NCI-H345 treated with DMSO at 0.1 percent for 48 hours (cell line): ENCODE data around the gene CEBPA.

Source experiments
- DNase-seq: peaks from one replicate; lab custom pipeline; 2025; ENCODE audit not compliant: unreplicated experiment; lab: John Stamatoyannopoulos, UW

The CEBPA gene

DNA sequence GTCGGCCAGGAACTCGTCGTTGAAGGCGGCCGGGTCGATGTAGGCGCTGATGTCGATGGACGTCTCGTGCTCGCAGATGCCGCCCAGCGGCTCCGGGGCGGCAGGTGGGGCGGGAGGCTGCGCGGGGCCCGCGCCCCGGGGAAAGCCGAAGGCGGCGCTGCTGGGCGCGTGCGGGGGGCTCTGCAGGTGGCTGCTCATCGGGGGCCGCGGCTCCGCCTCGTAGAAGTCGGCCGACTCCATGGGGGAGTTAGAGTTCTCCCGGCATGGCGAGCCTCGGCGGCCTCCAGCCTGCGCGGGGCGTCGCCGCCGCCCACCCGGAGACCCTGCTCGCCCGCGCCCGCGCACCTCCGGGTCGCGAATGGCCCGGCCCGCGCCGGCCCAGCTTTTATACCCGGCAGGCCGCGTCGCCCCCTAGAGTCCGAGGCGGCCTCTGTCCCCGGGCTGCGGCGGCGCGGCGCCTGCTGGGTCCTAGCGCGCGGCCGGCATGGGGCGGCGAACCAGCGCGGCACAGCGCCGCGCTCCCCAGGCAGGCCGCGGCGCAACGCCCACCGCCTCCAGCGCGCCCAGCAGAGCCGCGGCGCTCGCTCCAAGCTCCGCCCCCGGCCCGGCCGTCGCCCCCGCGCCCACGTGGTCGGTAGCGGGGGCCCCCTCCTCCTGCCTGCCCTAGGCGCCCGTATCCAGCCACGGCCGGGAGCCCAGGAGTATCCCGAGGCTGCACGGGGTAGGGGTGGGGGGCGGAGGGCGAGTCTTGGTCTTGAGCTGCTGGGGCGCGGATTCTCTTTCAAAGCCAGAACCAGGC is at the start of gene CEBPA:
Gene CEBPA (minus strand): TSS at position 360 of the 799 bp plus-strand sequence. CDS start 120 bp downstream, at position 240.
- peak; percentile 77 for DNase-seq

DNA sequence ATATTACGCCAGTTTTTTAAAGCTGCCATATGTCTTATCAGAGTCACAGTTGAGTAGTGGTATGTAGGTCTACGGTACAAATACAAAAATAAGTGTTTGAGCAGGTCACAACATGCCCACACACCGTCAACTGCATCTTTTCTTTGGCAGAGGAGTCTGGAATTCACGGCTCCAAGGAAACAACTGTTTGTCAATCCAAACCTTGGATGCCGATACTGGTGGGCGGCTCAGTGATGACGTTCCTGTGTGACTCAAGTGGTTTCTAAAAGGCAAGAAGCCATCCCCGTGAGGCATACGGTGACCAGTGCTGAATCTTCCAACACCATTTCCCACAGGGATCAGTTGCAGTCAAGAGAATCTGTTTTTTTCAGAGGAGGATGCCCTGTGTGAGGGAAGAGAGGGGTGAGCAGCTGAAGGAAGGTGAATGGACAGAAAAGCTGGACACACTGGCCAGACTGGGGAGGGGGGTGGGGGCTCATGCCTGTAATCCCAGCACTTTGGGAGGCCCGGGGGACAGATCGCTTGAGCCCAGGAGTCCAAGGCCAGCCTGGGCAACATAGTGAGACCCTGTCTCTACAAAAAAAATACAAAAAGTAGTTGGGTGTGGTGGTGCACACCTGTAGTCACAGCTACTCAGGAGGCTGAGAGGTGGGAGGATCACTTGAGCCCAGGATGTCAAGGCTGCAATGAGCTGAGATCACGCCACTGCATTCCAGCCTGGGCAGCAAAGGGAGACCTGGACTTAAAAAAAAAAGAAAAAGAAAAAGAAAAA is 48.4 kb upstream of the CEBPA start:
- no peak for DNase-seq

GRCh38 chr19:33349319-33350289 is 47.3 kb upstream of the CEBPA start:
- no peak for DNase-seq

DNA sequence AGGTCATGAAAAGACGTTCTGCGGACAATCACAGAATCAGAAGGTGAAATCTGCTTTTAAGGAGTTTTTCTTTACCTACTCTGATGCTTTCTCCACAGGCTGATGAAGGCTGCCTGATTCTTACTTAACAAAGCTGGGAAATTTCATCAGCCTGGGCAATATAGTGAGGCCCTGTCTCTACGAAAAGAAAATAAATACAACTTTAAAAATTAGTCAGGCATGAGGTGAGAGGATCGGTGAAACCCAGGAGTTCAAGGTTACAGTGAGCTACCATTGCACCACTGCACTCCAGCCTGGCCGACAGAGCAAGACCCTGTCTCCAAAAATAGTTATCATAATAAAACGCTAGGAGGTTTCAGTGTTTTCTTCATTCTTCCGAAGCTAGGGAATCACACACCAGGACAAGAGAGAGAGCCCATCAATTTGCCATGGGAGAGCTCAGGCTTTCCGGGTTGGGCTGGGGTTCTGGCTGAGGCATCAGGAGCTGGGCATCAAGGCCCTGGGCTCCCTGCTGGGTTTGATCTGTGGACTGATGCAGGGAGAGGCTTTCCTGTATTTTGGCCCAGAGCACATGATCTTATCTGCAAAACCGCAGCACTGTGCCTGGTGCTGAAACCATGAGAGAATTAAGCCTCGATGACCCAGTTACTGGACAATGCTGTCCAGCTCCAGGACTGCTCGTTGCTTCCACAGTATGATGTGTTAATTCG is 46.1 kb upstream of the CEBPA start:
- DNase-seq = no peak

- no peak for DNase-seq
These were observed 45.0 kb upstream of the CEBPA start for GRCh38 chr19:33347300-33347699.

DNA sequence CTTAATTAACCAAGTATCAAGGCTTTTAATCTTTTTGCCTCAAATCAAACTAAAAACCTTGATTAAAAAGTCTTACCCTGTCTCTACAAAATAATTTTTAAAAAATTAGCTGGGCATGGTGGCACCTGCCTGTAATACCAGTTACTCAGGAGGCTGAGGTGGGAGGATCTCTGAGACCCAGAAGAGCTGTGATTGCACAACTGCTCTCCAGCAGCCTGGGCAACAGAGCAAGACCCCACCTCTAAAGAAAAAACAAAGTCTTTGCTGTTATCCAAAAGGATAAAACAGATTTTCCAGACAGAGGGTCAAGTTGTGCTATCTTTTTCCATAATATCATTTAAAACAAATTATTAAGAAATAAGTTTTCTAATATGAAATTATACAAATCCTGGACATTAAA is 44.3 kb upstream of the CEBPA start:
- no peak for DNase-seq

DNA sequence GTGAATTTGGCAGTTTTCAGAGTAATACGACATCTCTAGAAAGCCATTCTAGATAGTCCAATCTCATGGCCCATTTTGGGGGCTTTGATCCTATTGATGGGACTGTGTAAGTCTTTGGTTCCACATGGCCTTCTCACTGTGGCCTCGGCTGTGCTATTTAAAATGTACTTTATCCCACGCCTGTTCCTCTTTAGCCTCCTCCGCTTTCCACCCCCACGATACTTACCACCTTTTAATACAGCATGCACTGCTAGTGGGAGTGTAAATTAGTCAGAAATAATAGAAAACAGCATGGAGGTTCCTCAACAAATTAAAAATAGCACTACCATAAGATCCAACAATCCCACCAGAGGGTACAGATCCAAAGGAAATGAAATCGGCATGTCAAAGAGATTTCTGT is 42.8 kb upstream of the CEBPA start:
- no peak for DNase-seq

DNA sequence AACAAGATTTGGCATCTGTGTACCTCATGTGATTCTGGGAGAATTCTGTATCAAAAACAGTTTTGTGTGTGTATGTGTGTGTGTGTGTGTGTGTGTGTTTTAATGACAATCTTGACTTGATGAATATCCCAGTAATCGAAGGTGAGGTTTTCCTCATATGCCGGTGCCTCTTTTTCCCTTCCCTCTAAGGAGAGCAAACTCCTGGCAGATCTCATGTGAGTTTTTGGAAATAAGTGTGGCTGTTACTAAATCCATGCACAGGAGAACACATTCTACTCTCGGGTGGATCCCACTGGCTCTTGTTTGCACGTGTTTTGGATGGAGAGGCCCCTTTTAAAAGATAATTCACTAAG is 42.2 kb upstream of the CEBPA start:
- DNase-seq = no peak

DNA sequence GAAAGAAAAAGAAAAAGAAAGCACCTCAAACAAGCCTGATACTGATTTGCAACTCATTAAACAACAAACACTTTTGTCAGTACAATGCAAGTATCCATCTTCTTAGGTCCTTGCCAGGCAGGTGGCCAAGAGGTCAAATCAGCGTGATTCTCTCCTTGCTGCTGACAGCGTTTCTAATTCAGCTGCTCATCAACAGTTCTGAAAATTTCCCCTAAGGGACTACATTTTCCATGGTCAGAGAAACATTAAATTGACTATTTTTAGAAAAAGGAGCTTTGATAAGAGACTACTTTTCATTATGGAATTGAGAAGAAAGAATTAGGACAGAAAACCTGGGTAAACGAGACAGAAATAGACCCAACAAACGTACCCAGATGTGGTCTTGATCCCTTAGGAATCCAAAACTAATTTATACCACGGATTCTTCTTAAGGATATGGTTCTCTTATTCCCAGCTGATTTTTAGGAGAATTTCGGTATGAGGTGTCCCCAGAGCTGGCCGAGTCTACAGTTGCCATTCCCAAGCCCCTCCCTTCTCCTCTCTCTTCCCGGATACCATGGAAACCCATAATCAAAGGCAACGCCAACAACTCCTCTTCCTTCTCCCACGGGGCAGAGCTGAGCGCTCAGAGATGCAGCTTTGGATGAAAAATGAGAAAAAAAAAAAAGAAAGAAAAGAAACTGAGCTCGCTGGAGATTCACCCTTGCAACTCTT is 41.7 kb upstream of the CEBPA start:
- no peak for DNase-seq

- no peak for DNase-seq
These were observed 41.0 kb upstream of the CEBPA start for GRCh38 chr19:33343301-33343700.

- no peak for DNase-seq
These were observed 38.7 kb upstream of the CEBPA start for GRCh38 chr19:33340991-33341390.

DNA sequence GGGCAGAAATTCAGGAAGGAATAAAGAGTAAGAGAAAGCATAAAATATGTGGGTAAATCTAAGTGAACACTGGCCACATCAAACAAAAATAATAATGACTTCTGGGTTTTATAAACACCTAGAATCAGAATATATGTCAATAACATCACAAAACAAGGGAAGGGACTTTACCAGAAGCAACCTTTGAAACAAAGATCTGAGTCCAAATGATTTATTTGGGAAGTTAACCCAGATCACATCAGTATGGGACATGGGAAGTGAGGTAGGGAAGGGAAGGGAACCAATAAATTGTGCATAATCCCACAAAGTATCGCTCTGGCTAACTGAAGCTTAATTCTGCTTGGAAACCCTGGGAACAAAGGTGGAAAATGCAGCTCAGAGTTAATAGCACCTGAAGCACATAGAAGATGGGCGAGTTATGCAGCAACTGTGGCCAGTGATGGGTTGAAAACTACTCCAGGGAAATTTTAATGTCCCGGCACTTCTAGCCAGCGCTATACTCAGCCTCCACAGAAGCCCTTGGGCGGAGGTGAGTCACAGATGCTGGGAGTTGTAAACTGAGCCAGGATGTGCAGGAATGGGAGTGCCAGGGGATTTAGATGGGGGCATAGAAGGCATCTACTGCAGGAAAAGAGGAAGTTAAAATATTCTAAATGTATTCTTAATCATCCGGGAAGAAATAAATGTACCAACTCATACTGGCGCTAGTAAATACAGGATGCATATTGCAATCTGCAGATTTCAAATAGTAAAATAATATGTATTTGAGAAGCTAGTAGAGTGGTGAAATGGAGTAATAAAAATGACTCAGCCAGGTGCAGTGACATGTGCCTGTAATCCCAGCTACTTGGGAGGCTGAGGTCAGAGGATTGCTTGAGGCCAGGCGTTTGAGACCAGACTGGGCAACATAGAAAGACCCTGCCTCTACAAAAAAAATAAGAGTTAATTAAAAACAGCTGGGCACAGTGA is 37.0 kb upstream of the CEBPA start:
- DNase-seq = no peak

DNA sequence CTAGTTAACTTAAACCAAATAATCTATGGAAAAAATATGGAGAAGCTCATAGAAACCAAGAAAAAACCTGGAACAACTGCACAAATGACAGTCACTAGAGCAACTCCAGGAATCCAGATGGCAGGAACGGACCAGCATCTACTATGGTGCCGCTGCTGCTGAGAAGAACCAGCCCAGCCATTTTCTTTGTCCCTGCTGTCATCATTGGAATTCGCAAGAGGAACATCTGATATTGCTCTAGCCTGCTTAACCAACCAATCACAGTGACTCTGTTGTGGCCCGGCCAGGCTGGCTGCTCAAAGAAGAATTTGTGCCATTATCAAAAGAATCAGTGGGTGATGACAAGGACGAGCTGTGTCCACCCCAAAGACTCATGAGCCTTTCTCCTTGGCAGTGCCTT is 33.1 kb upstream of the CEBPA start:
- DNase-seq = no peak

- DNase-seq = no peak
These were observed 31.9 kb upstream of the CEBPA start for GRCh38 chr19:33334271-33334670.

DNA sequence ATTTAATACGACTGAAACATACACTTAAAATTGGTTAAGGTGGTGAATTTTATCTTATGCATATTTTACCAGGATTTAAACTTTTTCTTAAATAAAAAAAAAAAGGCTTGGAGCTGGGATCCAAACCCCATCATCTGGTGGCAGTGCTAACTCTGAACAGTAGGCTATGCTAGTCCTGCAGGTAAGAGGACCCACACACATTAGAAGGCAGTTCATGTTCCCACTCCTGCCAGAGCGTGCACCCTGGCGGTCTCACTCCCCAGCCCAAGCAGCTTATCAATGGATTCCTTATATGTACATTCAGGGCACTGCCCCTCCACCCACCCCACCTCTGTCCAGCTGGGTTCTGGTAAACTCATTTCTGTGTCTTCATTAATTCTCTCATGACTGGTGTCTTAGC is 31.3 kb upstream of the CEBPA start:
- no peak for DNase-seq

- no peak for DNase-seq
These were observed 30.8 kb upstream of the CEBPA start for GRCh38 chr19:33333151-33333550.

DNA sequence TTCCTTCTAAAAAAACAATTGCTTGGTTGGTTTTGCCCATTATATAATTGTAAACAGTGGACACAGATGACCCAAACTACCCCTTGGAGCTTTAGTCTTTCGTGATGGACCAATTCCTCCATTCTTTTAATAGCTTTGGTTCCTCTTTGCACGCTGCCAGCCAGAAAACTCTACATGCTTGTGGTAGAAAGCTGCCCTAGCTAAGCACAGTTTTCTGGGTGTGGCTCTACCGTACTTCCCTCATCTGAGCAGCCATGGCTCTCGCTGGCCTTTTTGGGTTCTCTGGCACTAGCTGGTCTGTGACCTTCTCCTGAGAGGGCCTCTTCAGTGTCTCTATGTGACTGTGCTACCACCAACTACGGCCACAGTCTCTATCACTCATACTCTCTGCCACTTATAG is 29.9 kb upstream of the CEBPA start:
- no peak for DNase-seq

- DNase-seq = no peak
These were observed 27.4 kb upstream of the CEBPA start for GRCh38 chr19:33329736-33330135.

- no peak for DNase-seq
These were observed 26.7 kb upstream of the CEBPA start for GRCh38 chr19:33329060-33329459.
